Astrocyte (in vitro differentiated cells and primary cell): ENCODE data around the gene GABRE.

Experiments used
- CTCF ChIP-seq: IDR thresholded peaks from 2 replicates; pipeline ENCODE4 v1.5.1; 2011; ENCODE audit warnings: low read depth, mild to moderate bottlenecking, inconsistent platforms, low read length, moderate library complexity; ENCODE audit not compliant: insufficient read depth
- EZH2 ChIP-seq: IDR thresholded peaks from 2 replicates; pipeline ENCODE4 v1.6.1; 2012; ENCODE audit warnings: mild to moderate bottlenecking, low read length, inconsistent platforms; ENCODE audit not compliant: insufficient read depth

GRCh38 chrX:151984902-151985301 is 10.4 kb upstream of the GABRE start:
- TF ChIP-seq CTCF (no peak), EZH2 (no peak)
